Large intestine (tissue), 3 donors: Measurements from ENCODE around the gene PCDHGB7. TPM values are rescaled to one million over a fixed set of nuclear protein-coding genes. Genes with fewer than 3 reads are reported as not detected.
"Not testable (repeated sequence)": the region's sequence is repeated elsewhere in the genome, so short reads cannot be mapped to it uniquely, and the experiment has no call there.

Experiments used
- DNase-seq, 2 donors: peaks; one replicate each; pipeline versions ENCODE4 v3.0.0 to v3.0.0-alpha.2; 2013
- H3K27ac ChIP-seq: one replicate; pipeline ENCODE4 v1.5.1; 2013; ENCODE audit warnings: low read length
- H3K27me3 ChIP-seq: 2 replicates; pipeline ENCODE4 v1.6.1; 2013; ENCODE audit warnings: low read length; ENCODE audit not compliant: control insufficient read depth, insufficient read depth
- H3K36me3 ChIP-seq: 2 replicates; pipeline ENCODE4 v1.6.1; 2013; ENCODE audit warnings: low read length; ENCODE audit not compliant: control insufficient read depth, insufficient read depth
- H3K4me1 ChIP-seq: one replicate; pipeline ENCODE4 v1.6.1; 2013; ENCODE audit warnings: low read length; ENCODE audit not compliant: control insufficient read depth, insufficient read depth
- H3K4me3 ChIP-seq: one replicate; pipeline ENCODE4 v1.5.1; 2013; ENCODE audit warnings: low read length
- H3K9me3 ChIP-seq: one replicate; pipeline ENCODE4 v1.6.1; 2013; ENCODE audit warnings: mild to moderate bottlenecking, low read depth, low read length, moderate library complexity; ENCODE audit not compliant: control insufficient read depth
- WGBS: methylation state at CpG from one replicate; pipeline ENCODE4 v1.1.5; 2013; ENCODE audit warnings: low lambda C conversion rate; ENCODE audit not compliant: insufficient coverage; 5-methylcytosine and 5-hydroxymethylcytosine counted together
- polyA plus RNA-seq: library from polyadenylated mRNA; unstranded; fragments of 120-200 nt; gene quantifications from one replicate; pipeline ENCODE4 v1.2.1, GENCODE V29; 2013

Gene PCDHGB7
- polyA plus RNA-seq, 1 donor = 3.6 TPM

- no peaks in the 10 kb centered on the region for H3K36me3 ChIP-seq
- H3K27ac ChIP-seq = no peak overlapping the region
- DNase-seq = no peak
- peaks cover 50% of the 10 kb centered on the region for H3K9me3 ChIP-seq
- H3K4me1 ChIP-seq = no peaks in the 10 kb centered on the region
- no CpG with 5 or more reads among the region's 37 CpGs for WGBS
- H3K27me3 ChIP-seq = peaks cover 46% of the 10 kb centered on the region
- H3K4me3 ChIP-seq = no peak overlapping the region
These were observed 13.8 kb downstream of the PCDHGB7 start for GRCh38 chr5:141431286-141431685.

DNA sequence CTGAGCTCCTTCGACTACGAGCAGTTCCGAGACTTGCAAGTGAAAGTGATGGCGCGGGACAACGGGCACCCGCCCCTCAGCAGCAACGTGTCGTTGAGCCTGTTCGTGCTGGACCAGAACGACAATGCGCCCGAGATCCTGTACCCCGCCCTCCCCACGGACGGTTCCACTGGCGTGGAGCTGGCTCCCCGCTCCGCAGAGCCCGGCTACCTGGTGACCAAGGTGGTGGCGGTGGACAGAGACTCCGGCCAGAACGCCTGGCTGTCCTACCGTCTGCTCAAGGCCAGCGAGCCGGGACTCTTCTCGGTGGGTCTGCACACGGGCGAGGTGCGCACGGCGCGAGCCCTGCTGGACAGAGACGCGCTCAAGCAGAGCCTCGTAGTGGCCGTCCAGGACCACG lies 14.8 kb downstream of the PCDHGB7 start:
- H3K4me1 ChIP-seq, H3K36me3 ChIP-seq, H3K27ac ChIP-seq, H3K4me3 ChIP-seq, DNase-seq: not testable (repeated sequence)
- Histone ChIP-seq H3K9me3 (peaks cover 48% of the 10 kb centered on the region), H3K27me3 (peaks cover 39% of the 10 kb centered on the region)
- no CpG with 5 or more reads among the region's 38 CpGs for WGBS

DNA sequence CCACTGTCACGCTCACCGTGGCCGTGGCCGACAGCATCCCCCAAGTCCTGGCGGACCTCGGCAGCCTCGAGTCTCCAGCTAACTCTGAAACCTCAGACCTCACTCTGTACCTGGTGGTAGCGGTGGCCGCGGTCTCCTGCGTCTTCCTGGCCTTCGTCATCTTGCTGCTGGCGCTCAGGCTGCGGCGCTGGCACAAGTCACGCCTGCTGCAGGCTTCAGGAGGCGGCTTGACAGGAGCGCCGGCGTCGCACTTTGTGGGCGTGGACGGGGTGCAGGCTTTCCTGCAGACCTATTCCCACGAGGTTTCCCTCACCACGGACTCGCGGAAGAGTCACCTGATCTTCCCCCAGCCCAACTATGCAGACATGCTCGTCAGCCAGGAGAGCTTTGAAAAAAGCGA lies 15.2 kb downstream of the PCDHGB7 start:
- H3K36me3 ChIP-seq, H3K4me1 ChIP-seq, H3K27ac ChIP-seq, H3K4me3 ChIP-seq, DNase-seq: not testable (repeated sequence)
- H3K27me3 ChIP-seq = peaks cover 35% of the 10 kb centered on the region
- H3K9me3 ChIP-seq = peaks cover 43% of the 10 kb centered on the region
- WGBS = 8% methylated on average over 2 of the region's 29 CpGs

GRCh38 chr5:141434006-141434405 lies 16.5 kb downstream of the PCDHGB7 start:
- H3K36me3 ChIP-seq = no peaks in the 10 kb centered on the region
- H3K4me3 ChIP-seq = no peak overlapping the region
- DNase-seq = no peak
- WGBS = no CpG with 5 or more reads among the region's 2 CpGs
- H3K4me1 ChIP-seq = no peaks in the 10 kb centered on the region
- no peak overlapping the region for H3K27ac ChIP-seq
- peaks cover 38% of the 10 kb centered on the region for H3K9me3 ChIP-seq
- H3K27me3 ChIP-seq = peaks cover 29% of the 10 kb centered on the region

DNA sequence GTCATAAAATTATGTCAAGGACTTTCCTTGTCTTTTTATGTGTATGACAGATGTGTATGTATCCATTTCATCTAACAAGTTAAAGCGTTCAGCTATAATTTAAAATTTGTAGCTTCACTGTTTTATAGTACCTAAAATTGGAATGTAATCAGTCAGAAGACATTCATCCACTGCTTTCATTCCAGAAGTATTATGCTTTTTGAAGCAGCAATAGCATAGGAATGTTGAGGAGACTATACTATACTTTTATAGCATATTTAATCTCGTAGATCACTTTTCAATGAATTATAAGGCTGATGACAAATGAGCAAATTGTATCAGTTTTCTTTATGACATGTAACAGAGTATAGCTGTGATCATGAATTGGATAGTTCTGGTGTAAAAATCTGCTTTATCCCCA lies 19.7 kb downstream of the PCDHGB7 start:
- Histone ChIP-seq H3K27me3 (peaks cover 9% of the 10 kb centered on the region), H3K36me3 (no peaks in the 10 kb centered on the region), H3K9me3 (peaks cover 34% of the 10 kb centered on the region), H3K4me3 (no peak overlapping the region), H3K4me1 (no peaks in the 10 kb centered on the region), H3K27ac (no peak overlapping the region)
- 89% methylated on average over 1 of the region's 2 CpGs for WGBS
- no peak for DNase-seq

DNA sequence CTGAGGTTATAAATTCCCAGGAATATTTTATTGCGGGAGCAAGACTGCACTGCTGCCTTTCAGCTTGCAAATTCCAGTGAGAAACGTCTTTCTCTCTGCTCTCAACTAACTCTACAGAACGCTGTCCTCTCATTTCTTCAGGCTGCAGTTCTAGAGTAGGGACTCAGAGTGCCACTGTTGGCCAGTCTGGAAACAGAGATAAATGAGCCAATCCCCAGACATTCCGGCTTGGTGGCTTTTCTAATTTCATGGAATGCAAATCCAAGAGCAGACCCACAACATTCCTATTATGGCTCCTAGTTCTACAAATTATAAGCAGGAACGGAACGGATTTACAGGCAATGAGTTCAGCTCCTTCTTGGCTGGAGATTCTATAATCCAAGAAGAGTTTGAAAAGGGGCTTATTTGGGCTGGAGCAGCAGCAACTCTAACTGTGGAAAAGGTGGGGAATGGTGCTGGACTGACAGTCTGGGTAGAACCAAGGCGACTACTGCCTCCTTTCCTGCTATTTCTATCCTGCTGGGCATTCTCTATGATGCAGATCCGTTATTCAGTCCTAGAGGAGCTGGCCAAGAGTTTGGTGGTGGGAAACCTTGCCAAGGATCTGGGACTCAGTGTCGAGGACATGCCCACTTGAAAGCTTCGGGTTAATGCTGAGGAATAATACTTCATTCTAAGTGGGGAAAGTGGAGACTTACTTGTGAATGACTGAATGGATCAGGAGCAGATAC lies 22.1 kb downstream of the PCDHGB7 start:
- Histone ChIP-seq H3K4me1 (no peaks in the 10 kb centered on the region), H3K36me3 (no peaks in the 10 kb centered on the region), H3K27me3 (no peaks in the 10 kb centered on the region), H3K27ac (no peak overlapping the region), H3K9me3 (peaks cover 21% of the 10 kb centered on the region), H3K4me3 (no peak overlapping the region)
- no peak for DNase-seq
- no CpG with 5 or more reads among the region's 10 CpGs for WGBS

DNA sequence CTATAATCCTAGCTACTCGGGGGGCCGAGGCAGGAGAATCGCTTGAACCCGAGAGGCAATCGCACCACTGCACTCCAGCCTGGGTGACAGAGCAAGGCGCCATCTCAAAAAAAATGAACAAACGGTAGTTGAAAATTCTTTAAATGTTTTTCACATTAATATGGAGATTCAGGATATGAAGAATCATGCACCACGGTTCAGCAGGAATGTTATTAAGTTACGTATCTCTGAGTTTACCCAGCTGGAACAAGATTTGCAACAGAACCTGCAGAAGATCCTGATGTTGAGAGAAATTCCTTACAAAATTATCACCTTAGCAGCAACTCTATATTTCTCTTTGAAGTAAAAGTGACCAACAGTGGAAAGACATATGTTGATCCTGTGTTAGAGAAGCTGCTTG lies 22.9 kb downstream of the PCDHGB7 start:
- no peaks in the 10 kb centered on the region for H3K4me1 ChIP-seq
- no peaks in the 10 kb centered on the region for H3K36me3 ChIP-seq
- H3K27me3 ChIP-seq = no peaks in the 10 kb centered on the region
- H3K9me3 ChIP-seq = peaks cover 21% of the 10 kb centered on the region
- H3K4me3 ChIP-seq = no peak overlapping the region
- 100% methylated on average over 1 of the region's 9 CpGs for WGBS
- H3K27ac ChIP-seq = no peak overlapping the region
- no peak for DNase-seq

- Histone ChIP-seq H3K4me3 (no peak overlapping the region), H3K9me3 (peaks cover 21% of the 10 kb centered on the region), H3K36me3 (no peaks in the 10 kb centered on the region), H3K27ac (no peak overlapping the region), H3K4me1 (no peaks in the 10 kb centered on the region), H3K27me3 (no peaks in the 10 kb centered on the region)
- no peak for DNase-seq
- WGBS = no CpG with 5 or more reads among the region's 50 CpGs
These were observed 24.2 kb downstream of the PCDHGB7 start for GRCh38 chr5:141441571-141442170.

DNA sequence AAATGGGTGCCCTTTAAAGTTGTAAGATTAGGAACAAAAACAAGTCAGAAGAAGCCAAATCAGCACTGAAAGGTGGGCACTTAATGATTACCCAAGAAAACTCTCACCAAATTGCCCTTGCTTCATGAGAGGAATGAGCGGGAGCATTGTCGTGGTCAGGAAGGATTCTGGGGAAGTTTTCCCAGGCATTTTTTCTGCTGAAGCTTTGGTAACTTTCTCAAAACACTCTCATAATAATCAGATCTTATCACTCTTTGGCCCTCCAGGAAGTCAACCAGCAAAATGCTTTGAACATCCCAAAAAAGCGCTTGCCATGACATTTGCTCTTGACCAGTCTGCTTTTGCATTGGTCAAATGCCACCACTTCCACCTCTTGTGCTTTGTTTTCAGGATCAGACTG lies 47.9 kb downstream of the PCDHGB7 start:
- Histone ChIP-seq H3K36me3 (no peaks in the 10 kb centered on the region), H3K4me3 (no peak overlapping the region), H3K27me3 (no peaks in the 10 kb centered on the region), H3K4me1 (no peaks in the 10 kb centered on the region), H3K27ac (no peak overlapping the region), H3K9me3 (no peaks in the 10 kb centered on the region)
- WGBS = no CpG with 5 or more reads among the region's 3 CpGs
- DNase-seq = no peak
